Thymus (tissue), 11 donors: ENCODE data around the gene PPFIBP2. TPM values are rescaled to one million over a fixed set of nuclear protein-coding genes. Genes with fewer than 3 reads are reported as not detected.

Source experiments
- DNase-seq, 9 donors: peaks; one replicate each; pipeline ENCODE4 v3.0.0-alpha.2; 2013; ENCODE audit warnings: low spot score in 9 of 9, low read depth in 6 of 9, missing footprints in 1 of 9
- H3K27ac ChIP-seq, 2 donors: one replicate each; pipeline ENCODE4 v1.5.1; 2013; ENCODE audit warnings: control low read depth in 1 of 2, low read depth in 1 of 2, low read length in 1 of 2, mild to moderate bottlenecking in 1 of 2, moderate library complexity in 1 of 2
- H3K27me3 ChIP-seq, 2 donors: one replicate each; pipeline ENCODE4 v1.5.1; 2013; ENCODE audit warnings: low read length in 1 of 2; ENCODE audit not compliant: control insufficient read depth in 2 of 2, insufficient read depth in 1 of 2
- H3K36me3 ChIP-seq, 2 donors: one replicate each; pipeline ENCODE4 v1.5.1; 2013; ENCODE audit warnings: low read length in 1 of 2, mild to moderate bottlenecking in 1 of 2, moderate library complexity in 1 of 2; ENCODE audit not compliant: control insufficient read depth in 2 of 2, insufficient read depth in 2 of 2
- H3K4me1 ChIP-seq, 2 donors: one replicate each; pipeline ENCODE4 v1.5.1; 2013; ENCODE audit warnings: low read length in 2 of 2; ENCODE audit not compliant: control insufficient read depth in 2 of 2, insufficient read depth in 2 of 2
- H3K4me3 ChIP-seq, 2 donors: one replicate each; pipeline ENCODE4 v1.5.1; 2013; ENCODE audit warnings: low read length in 2 of 2, control low read depth in 1 of 2, mild to moderate bottlenecking in 1 of 2
- H3K9me3 ChIP-seq, 2 donors: one replicate each; pipeline ENCODE4 v1.5.1; 2013; ENCODE audit warnings: low read length in 1 of 2, mild to moderate bottlenecking in 1 of 2; ENCODE audit not compliant: control insufficient read depth in 2 of 2, insufficient read depth in 1 of 2
- WGBS: extraction: QIAGEN DNeasy Blood & Tissue Kit; methylation state at CpG from one replicate; pipeline ENCODE4 v1.1.7; 2013; 5-methylcytosine and 5-hydroxymethylcytosine counted together
- polyA plus RNA-seq: library from polyadenylated mRNA; stranded (reverse); fragments of 200-250 nt; gene quantifications from one replicate; pipeline ENCODE4 v1.2.3, GENCODE V29; 2013
- total RNA-seq: library from RNA; stranded (reverse); fragments of 120-200 nt; gene quantifications from one replicate; pipeline ENCODE4 v1.2.4, GENCODE V29; 2013
- donor health status: healthy.

The PPFIBP2 gene
- total and polyA plus RNA-seq, 2 donors = 5.6 to 6.0 TPM

DNA sequence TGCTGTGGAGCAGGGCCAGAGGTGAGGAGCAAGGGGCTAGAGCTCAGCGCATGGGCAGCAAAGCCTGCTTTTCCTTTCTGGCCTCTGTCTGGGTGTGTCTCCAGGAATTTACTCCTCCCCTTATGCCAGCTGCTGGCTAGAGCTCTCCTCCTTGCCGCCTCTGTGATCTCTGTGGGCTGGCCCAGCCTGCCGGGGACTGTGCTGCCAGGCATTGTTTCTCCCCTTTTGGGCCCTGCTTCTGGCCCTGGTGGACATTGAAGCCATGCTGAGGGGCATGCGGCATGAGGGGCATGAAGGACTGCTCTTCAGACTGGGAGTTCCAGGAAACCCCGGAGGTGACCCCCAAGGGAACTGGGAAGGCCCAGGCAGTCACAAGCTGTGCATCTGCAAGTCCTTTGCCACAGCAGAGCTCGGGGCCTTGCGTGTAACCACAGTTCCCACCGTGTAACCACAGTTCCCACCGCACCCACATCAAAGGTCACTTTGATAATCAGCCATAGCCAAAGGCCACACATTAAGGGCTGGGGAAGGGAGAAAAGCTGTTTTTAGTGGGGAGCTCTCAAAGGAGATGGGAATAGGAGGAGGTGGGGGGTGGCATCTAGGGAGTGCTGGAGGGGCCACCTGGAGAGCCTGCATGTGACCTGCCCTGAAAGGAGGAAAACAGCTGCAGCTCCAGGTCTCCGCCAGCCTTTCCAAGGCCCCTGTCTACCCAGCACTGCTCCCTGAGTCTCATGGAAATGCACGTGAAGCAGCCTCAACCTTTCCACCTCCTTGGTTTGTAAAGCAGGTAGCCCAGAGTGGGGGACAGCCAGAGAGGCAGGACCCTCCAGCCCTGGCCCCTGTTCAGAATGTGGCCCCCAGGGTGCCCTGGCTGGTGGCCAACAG lies 62.3 kb downstream of the PPFIBP2 start:
- no peaks in the 10 kb centered on the region for H3K36me3 ChIP-seq
- no peaks in the 10 kb centered on the region for H3K9me3 ChIP-seq
- H3K4me3 ChIP-seq = no peak overlapping the region
- H3K4me1 ChIP-seq = peaks cover 0 to 21% of the 10 kb centered on the region in 2 donors
- H3K27ac ChIP-seq = no peak overlapping the region
- WGBS = 37% methylated on average over 11 of the region's 11 CpGs
- peaks cover 4 to 72% of the 10 kb centered on the region in 2 donors for H3K27me3 ChIP-seq
- peak in 1 of 9 donors; percentile 14 for DNase-seq

DNA sequence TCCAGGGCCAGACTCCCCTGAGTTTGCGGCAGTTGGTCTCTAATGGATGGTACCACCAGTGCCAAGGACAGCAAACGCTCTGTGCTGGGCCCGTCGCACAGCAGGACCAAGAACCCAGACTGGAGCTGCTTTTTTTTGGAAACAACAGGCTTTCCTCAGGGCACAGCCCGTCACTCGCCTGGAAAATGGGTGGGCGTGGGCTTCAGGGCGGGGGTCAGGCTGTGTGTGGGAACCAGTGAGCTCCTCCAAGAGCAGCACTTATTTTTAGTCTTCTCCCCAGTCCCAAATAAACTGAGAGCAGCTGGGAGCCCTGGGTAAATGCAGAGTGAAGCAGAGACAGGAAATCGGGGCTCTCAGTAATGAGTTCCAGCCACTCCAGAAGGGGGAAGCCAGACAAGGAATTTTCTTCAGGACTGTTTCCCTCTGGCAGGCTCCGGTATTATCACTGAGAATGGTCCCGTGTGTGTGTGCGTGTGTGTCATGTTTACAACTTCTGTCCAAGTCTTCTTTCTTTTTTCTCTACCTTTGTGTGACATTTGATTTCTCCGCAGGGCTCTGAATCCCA lies 63.0 kb downstream of the PPFIBP2 start:
- Histone ChIP-seq H3K4me1 (peaks cover 0 to 21% of the 10 kb centered on the region in 2 donors), H3K4me3 (no peak overlapping the region), H3K9me3 (no peaks in the 10 kb centered on the region), H3K27me3 (peaks cover 4 to 73% of the 10 kb centered on the region in 2 donors), H3K27ac (no peak overlapping the region), H3K36me3 (no peaks in the 10 kb centered on the region)
- 51% methylated on average over 13 of the region's 13 CpGs for WGBS
- DNase-seq = no peak

DNA sequence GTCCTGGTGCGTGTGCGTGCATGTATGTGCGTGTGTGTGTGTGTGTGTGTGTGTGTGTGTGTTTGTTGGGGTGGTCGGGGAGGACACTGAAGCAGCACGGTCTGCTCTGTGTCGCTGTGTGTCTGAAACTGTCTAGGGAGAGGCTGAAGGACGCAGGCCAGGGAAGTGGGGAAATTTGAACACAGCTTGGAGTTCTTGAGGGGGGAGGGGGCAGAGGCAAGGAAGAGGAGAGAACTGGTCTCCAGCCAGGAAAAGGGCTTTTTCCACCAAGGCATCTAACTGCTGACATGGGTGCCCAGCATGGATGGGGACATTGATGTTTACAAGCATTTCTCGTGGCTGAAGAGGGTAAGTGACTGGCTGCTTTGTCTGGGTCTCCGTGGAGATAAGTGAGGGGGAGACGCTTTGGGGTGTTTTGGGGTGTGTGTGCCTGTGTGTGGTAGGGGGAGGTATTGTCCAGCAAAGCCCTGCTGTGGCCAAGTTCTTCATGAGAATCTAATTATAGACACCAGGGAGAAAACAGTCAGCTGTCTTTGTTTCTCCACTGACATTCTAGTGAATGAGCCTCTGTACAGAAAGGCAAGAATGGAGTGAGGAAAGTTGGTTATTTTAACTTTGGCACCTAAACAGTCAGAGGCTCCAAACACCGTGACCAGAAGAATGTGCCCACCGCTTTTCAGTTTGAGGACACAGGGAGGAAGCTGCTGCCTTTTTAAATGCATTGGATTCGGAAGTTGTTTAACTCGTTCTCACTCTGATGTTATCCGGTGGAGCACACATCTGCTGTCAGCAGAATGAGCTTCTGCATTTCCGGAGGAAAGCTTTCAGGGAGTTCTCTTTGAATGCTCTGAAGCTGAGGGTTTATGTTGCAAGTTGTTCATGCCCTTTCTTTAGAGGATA lies 63.7 kb downstream of the PPFIBP2 start:
- no peaks in the 10 kb centered on the region for H3K36me3 ChIP-seq
- WGBS = 34% methylated on average over 16 of the region's 16 CpGs
- peaks cover 4 to 66% of the 10 kb centered on the region in 2 donors for H3K27me3 ChIP-seq
- H3K4me3 ChIP-seq = no peak overlapping the region
- peaks cover 0 to 21% of the 10 kb centered on the region in 2 donors for H3K4me1 ChIP-seq
- peak overlapping the region in 1 of 2 donors; percentile 32 for H3K27ac ChIP-seq
- DNase-seq = peak in 5 of 9 donors; percentile 7 to 56 (median 14)
- H3K9me3 ChIP-seq = no peaks in the 10 kb centered on the region

DNA sequence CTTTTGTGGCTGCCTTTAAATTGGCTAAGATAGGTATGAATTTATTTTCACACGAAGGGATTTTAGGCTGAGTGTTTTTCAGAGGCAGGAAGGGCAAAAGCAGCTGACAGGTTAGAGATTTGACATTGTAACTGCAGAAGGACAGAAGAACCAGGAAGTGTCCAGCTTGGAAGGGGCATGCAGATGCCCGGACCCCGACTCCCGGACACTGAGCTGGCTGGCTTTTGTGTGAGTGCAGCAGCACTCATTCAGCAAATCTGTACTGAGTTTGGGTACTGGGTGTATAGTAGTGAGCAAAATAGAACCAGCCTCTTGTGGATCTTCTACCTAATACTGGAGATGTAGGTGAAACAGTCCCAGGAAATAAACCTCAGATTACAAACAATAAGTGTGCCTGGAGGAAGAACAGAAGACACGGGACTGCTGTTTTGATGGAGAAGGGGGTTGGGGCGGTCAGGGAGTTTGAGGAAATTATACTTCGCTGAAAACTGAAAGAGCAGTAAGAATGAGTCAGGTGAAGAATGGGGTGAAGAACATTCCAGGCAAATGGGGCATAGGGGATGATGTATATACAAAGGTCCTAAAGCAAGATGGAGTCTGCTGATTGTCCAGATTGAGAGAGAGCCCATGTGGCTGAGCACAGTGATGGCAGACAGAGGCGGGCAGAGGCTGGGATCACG lies 64.6 kb downstream of the PPFIBP2 start:
- H3K27me3 ChIP-seq = peaks cover 4 to 60% of the 10 kb centered on the region in 2 donors

DNA sequence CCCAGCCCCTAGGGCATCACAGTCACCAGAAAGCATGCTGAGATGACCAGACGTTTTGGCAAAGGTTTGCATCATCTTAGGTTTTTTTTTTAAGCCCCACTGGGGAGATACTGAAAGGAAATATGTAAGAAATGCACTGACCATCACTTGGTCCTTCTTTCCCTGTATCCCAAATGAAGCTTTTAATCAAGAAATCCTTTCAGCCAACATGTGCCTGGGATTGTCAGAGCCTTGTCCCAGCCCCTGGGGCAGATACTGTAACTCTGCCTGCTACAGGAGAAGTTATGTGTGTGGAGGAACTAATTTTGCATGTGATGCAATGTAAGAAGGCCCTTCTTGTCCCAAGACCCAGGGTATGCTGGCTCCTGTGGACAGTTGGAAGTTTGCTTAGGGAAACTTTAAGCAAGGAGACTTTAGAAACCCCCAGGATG lies 65.6 kb downstream of the PPFIBP2 start:
- H3K4me3 ChIP-seq = no peak overlapping the region
- DNase-seq = no peak
- peaks cover 0 to 21% of the 10 kb centered on the region in 2 donors for H3K4me1 ChIP-seq
- no peak overlapping the region for H3K27ac ChIP-seq
- 55% methylated on average over 1 of the region's 1 CpG for WGBS
- peaks cover 2 to 51% of the 10 kb centered on the region in 2 donors for H3K27me3 ChIP-seq
- H3K9me3 ChIP-seq = no peaks in the 10 kb centered on the region
- no peaks in the 10 kb centered on the region for H3K36me3 ChIP-seq

More for the DNA sequence above, 64.6 kb downstream of the PPFIBP2 start:
- H3K36me3 ChIP-seq = no peaks in the 10 kb centered on the region
- WGBS = 52% methylated on average over 9 of the region's 9 CpGs
- no peak overlapping the region for H3K4me3 ChIP-seq
- no peak for DNase-seq
- no peaks in the 10 kb centered on the region for H3K9me3 ChIP-seq
- H3K27ac ChIP-seq = no peak overlapping the region
- peaks cover 0 to 21% of the 10 kb centered on the region in 2 donors for H3K4me1 ChIP-seq

DNA sequence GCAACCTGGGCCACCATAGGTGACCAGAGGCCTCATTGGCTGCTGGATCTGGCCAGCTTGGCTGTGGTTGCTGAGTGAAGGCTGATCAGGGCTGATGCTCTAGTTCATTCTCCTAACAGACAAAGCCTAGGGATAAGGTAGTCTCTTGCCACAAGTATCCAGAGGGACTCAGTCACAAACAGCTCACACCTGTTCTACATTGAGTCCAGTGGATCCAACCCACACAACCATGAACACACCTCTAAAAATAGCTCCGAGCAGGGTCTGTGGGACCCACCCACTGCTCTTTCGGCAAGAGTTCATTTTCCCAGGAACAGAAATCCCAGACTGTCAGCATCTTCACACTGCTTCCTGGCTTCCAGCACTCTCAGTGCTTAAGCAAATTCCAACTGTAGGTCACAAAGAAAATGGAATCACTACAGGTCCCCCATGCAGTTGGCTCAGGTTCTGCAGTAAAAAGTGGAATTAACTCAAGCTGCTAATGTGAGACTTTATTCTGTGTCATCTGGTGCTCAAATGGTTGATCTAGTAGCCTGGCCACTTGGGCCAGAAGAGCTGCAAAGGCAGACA lies 67.3 kb downstream of the PPFIBP2 start:
- DNase-seq = no peak
- Histone ChIP-seq H3K9me3 (no peaks in the 10 kb centered on the region), H3K27me3 (peaks cover 0 to 33% of the 10 kb centered on the region in 2 donors), H3K36me3 (no peaks in the 10 kb centered on the region), H3K4me1 (peaks cover 0 to 17% of the 10 kb centered on the region in 2 donors), H3K4me3 (no peak overlapping the region), H3K27ac (no peak overlapping the region)
- 97% methylated on average over 2 of the region's 2 CpGs for WGBS

DNA sequence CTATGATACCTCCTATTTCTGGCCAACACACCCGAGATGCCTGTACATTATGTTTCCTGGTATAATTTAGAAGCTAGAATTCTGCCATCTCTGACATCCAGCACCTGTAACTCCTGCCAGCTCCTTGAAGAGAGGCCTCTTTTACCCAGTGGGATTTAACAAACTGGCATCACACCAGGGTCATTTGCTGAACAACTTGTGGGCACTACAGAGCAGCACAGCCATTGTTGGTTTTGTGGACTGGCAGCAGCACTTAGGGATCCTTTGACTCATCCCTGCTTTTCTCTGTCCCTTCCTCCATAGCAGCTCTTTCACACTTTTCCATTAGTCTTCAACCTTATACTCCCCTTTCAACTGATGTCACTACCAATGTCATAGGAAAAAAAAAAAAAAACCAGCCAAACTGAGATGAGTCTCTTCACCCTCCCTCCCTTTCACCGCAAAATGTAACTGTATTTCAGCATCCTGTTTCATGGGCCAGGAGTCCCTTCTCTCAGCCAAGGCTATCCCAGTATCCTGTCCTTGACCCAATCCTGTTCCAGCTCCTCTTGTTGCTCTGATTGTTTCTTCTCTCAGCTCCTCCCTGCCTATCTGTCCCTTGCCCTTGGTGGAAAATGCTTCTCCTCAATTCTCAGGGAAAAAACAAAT lies 68.7 kb downstream of the PPFIBP2 start:
- no peaks in the 10 kb centered on the region for H3K9me3 ChIP-seq
- no peak overlapping the region for H3K4me3 ChIP-seq
- H3K27me3 ChIP-seq = peaks cover 0 to 20% of the 10 kb centered on the region in 2 donors
- peaks cover 0 to 11% of the 10 kb centered on the region in 2 donors for H3K4me1 ChIP-seq
- DNase-seq = no peak
- no peak overlapping the region for H3K27ac ChIP-seq
- 81% methylated on average over 2 of the region's 2 CpGs for WGBS
- H3K36me3 ChIP-seq = no peaks in the 10 kb centered on the region

DNA sequence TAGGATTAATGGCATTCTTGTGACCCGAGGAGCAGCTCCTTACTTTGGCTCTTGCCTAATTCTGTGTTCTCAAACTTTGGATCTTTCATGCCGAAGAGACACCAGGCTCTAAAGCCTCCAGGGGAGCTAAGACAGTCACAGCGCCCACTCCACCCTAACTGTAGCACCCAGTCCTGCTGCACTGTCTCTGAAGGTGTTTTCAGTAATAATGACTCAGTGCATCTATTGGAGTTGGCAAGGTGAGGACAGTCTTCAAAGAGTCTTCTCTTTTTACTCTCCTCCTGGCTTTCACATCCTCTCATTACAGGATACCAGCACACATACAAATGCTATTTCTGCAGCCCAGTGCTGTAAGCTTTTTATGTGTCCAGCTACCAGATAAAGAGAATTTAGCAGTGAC lies 69.4 kb downstream of the PPFIBP2 start:
- no peaks in the 10 kb centered on the region for H3K36me3 ChIP-seq
- H3K4me3 ChIP-seq = no peak overlapping the region
- H3K27me3 ChIP-seq = peaks cover 0 to 18% of the 10 kb centered on the region in 2 donors
- peaks cover 0 to 6% of the 10 kb centered on the region in 2 donors for H3K4me1 ChIP-seq
- H3K9me3 ChIP-seq = no peaks in the 10 kb centered on the region
- WGBS = 91% methylated on average over 3 of the region's 3 CpGs
- DNase-seq = no peak
- no peak overlapping the region for H3K27ac ChIP-seq
